Astrocyte of the spinal cord (primary cell): Measurements from ENCODE around the gene COL1A1.
A peak's percentile ranks its signal among the peaks of the same experiment; 100 is the strongest.

Experiments
- DNase-seq: peaks from one replicate; pipeline ENCODE4 v3.0.0; 2011; ENCODE audit warnings: low read depth, low spot score
- H3K4me3 ChIP-seq: 2 replicates; pipeline ENCODE4 v1.5.1; 2011; ENCODE audit warnings: low read depth, mild to moderate bottlenecking, low read length, moderate library complexity
- CTCF ChIP-seq: IDR thresholded peaks from 2 replicates; pipeline ENCODE4 v1.5.1; 2012; ENCODE audit warnings: low read depth, mild to moderate bottlenecking, low read length, inconsistent platforms
- in situ Hi-C: cut with HindIII; loops from 2 replicates; pipeline ENCODE4 v1.10.0; 2017; ENCODE audit warnings: low sequenced_read_pairs

COL1A1 gene

GRCh38 chr17:50141026-50141744, 60.2 kb downstream of the COL1A1 start:
- H3K4me3 ChIP-seq = no peak overlapping the region
- no peak for TF ChIP-seq CTCF
- no peak for DNase-seq
- in situ Hi-C loops = no loop called here

GRCh38 chr17:50139950-50140885, 61.2 kb downstream of the COL1A1 start:
- peak; percentile 69 for DNase-seq
- no peak overlapping the region for H3K4me3 ChIP-seq
- in situ Hi-C loops = no loop called here

GRCh38 chr17:50139185-50139783, 62.1 kb downstream of the COL1A1 start:
- in situ Hi-C loops = no loop called here
- no peak for TF ChIP-seq CTCF
- no peak overlapping the region for H3K4me3 ChIP-seq
- no peak for DNase-seq

More at GRCh38 chr17:50139950-50140885, 61.2 kb downstream of the COL1A1 start:
- TF ChIP-seq CTCF = peak; percentile 88

GRCh38 chr17:50137042-50137441, 64.4 kb downstream of the COL1A1 start:
- no peak for DNase-seq
- in situ Hi-C loops = no loop called here
- H3K4me3 ChIP-seq = no peak overlapping the region
- no peak for TF ChIP-seq CTCF

GRCh38 chr17:50136096-50136687, 65.2 kb downstream of the COL1A1 start:
- H3K4me3 ChIP-seq = no peak overlapping the region
- DNase-seq = no peak
- no peak for TF ChIP-seq CTCF
- in situ Hi-C loops = no loop called here
